C4-2B (cell line): ENCODE data around the gene ZNF316.
"Not testable (repeated sequence)": the region's sequence is repeated elsewhere in the genome, so short reads cannot be mapped to it uniquely, and the experiment has no call there.

ENCODE experiments used
- H3K27ac ChIP-seq: fragments of 450-650 bp; 2 replicates; pipeline ENCODE4 v1.5.1; 2017
- ZFX ChIP-seq: fragments of 450-650 bp; IDR thresholded peaks from 2 replicates; pipeline ENCODE4 v1.6.1; 2017
- TF ChIP-seq, protein P1 (sequence below): fragments of 450-650 bp; conservative IDR thresholded peaks from 2 replicates; pipeline ENCODE4 v1.5.1; 2017; ENCODE audit warnings: mild to moderate bottlenecking

Gene ZNF316

DNA sequence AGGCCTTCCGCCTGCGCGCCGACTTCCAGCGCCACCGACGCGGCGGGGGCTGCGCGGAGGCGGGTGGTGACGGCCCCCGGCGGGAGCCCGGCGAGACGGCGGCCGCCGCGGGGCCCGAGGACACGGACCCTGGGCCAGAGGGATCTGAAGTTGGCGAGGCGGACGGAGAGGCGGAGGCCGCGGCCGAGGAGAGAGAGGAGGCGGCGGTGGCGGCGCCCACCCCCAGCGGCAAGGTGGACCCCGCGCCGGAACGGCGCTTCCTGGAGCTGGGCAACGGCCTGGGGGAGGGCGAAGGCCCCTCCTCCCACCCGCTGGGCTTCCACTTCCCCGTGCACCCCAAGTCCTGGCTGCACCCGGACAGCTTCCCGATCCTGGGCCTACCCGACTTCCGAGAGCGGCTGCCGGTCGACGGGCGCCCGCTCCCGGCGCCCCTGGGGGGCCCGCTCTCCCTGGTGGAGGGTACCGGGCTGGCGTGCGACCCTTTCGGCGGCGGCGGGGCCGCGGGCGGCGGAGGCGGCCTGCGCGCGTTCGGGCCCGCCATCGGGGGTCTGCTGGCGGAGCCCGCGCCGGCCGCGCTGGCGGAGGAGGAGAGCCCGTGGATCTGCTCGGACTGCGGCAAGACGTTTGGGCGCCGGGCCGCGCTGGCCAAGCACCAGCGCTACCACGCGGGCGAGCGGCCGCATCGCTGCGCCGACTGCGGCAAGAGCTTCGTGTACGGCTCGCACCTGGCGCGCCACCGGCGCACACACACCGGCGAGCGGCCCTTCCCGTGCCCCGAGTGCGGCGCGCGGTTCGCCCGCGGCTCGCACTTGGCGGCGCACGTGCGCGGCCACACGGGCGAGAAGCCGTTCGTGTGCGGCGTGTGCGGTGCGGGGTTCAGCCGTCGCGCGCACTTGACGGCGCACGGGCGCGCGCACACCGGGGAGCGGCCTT, 16.2 kb downstream of the ZNF316 start:
- TF ChIP-seq, protein P1, sequence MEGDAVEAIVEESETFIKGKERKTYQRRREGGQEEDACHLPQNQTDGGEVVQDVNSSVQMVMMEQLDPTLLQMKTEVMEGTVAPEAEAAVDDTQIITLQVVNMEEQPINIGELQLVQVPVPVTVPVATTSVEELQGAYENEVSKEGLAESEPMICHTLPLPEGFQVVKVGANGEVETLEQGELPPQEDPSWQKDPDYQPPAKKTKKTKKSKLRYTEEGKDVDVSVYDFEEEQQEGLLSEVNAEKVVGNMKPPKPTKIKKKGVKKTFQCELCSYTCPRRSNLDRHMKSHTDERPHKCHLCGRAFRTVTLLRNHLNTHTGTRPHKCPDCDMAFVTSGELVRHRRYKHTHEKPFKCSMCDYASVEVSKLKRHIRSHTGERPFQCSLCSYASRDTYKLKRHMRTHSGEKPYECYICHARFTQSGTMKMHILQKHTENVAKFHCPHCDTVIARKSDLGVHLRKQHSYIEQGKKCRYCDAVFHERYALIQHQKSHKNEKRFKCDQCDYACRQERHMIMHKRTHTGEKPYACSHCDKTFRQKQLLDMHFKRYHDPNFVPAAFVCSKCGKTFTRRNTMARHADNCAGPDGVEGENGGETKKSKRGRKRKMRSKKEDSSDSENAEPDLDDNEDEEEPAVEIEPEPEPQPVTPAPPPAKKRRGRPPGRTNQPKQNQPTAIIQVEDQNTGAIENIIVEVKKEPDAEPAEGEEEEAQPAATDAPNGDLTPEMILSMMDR: no peak
- TF ChIP-seq ZFX: no peak
- no peak overlapping the region for H3K27ac ChIP-seq

DNA sequence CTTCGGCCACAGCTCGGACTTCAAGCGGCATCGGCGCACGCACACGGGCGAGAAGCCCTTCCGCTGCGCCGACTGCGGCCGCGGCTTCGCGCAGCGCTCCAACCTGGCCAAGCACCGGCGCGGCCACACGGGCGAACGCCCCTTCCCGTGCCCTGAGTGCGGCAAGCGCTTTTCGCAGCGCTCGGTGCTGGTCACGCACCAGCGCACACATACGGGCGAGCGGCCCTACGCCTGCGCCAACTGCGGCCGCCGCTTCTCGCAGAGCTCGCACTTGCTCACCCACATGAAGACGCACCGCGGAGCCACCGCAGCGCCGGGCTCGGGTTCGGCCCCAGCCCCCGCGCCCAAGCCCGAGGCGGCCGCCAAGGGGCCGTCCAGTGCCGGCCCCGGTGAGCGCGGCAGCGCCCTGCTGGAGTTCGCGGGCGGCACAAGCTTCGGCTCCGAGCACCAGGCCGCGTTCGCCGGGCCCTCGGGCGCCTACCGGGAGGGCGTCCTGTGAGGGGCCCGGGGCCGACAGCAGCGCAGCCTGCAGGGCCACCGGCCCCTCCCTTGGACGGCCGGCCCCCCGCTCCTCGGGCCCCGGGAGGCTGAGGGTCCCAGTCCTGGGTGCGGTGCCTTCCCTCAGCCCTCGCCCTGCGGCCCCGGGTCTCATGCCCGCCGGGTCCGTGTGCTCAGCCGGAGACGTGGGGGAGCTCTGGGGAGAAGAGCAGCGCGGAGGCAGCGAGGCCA, 17.2 kb downstream of the ZNF316 start:
- no peak for TF ChIP-seq ZFX
- TF ChIP-seq, protein P1: no peak
- H3K27ac ChIP-seq: no peak overlapping the region

DNA sequence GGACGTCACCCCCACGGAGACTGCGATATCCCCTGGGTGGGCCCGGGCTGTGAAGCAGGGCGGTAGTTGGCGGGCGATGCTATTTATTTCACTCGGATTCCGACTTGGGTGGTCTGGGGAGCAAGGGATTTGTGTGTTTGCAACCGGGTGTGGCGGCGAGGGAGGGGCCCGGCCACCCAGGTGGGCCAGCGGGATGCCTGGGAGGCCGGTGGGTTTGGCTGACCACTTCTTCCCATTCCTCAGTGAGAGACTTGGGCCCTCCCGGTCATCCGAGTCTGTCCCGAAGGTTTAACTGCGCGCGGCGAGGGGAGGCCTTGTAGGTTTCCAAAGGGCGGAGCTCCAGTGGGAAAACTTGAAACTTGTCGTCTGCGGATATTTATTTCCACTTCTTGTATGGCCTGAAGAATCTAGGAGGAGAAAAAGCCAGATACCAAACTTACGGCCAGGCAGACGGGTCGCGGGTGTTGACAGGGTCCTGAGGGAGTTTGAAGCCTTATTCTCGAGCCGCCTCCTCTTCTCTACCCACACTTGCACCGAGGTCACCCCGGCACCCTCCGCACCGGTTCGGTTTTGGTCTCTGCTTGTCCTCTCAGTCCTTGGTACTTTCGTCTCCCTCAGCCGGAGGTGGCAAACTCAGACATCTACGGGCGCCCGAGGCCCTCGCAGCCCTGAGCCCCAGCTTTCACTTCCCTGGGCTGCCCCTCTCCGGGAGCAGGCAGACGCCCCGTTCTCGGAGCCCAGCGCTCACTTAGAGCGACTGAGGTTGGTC, 17.9 kb downstream of the ZNF316 start:
- TF ChIP-seq, protein P1: no peak
- TF ChIP-seq ZFX: no peak
- H3K27ac ChIP-seq: no peak overlapping the region

DNA sequence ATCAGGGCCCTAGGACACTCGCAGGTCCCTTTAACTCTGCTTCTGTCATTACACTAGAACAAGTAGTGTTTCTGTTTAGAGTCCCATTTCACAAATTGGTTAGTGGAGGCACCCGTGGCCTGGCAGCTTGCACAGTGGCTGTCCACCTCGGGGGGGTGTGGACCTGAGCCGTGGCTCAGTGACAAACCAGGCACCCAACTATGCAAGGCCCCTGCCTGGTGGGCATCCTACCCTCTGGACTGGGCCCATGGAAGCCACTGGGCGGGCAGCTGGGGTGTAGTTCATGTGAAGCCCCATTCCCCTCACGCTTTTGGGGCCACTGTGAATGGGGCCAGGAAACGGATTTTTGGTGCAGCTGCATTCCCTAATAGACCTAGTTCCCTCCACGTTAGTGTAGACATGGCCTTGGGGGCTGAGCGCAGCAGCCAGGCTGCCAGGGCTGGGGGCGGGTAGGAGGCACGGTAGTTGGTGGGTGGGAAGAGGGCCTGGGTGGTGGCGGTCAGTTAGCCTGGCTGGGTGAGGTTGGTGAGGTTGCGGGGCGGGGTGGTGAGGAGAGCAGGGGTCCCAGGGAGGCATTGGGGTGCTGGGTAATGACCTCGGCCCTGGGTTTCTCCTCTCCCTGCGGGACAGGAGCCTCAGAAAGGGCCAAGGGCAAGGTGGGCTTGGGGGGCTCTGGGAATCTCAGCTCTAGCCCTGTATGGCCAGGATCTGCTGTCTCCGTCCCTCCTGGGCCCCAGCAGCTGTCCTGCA, 18.7 kb downstream of the ZNF316 start:
- no peak for TF ChIP-seq ZFX
- TF ChIP-seq, protein P1: no peak
- H3K27ac ChIP-seq: no peak overlapping the region

DNA sequence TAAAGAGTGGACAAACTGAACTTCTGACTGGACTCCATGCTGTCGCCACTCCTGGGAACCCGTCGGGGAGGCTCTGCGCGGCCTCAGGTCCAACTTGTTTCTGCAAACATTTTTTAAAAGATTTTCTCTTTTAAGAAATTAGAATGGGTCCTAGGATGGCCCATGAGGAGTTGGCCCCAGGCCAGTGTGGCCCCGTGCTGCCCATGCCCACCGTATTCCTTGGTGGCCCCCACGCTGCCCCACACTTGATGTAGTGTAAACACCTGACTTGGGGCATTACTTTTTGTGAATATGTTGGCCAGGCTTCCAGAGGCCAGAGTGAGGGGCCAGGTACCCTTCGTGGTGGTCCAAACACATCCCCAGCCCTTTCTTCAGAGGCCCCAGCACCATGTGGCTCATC, 19.3 kb downstream of the ZNF316 start:
- no peak overlapping the region for H3K27ac ChIP-seq
- TF ChIP-seq, protein P1: no peak
- no peak for TF ChIP-seq ZFX

DNA sequence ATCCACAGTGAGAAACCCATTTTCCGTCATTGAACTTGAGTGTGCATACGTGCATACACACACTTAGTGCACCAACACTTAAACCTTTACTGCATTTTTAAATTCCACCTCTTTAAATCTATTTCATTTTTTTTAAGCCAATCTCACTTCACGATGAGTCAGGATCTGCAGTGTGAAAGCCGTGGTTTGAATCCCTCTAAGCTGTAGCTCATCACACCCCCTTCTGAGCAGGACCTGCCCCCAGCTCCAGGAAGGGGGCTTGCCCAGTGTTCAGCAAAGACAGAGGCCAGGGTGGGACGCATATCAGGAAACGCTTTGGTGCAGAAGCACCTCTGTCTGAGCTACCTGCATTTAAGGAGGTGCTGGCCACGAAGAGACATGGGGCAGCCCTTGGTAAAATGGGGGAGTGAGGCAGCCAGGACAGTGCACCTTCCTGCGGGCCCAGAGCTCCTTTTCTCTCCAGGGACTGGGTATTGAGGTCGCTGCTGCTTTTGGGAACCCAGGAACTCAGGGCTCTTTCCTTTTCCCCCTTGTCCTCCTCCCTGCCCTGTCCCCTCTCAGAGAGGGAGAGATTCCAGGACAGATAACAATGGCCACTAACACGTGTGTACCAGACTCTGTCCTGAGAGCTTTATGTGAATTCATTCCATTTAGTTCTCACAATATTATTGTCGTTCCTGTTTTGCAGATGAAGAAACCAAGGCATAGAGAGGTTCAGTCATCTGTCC, 21.7 kb downstream of the ZNF316 start:
- TF ChIP-seq, protein P1: no peak
- TF ChIP-seq ZFX: no peak
- no peak overlapping the region for H3K27ac ChIP-seq

DNA sequence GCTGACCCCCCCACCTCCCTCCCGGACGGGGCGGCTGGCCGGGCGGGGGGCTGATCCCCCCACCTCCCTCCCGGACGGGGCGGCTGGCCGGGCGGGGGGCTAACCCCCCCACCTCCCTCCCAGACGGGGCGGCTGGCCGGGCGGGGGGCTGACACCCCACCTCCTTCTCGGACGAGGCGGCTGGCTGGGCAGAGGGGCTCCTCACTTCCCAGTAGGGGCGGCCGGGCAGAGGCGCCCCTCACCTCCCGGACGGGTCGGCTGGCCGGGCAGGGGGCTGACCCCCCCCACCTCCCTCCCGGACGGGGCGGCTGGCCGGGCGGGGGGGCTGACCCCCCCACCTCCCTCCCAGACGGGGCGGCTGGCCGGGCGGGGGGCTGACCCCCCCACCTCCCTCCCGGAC, 33.7 kb downstream of the ZNF316 start:
- H3K27ac ChIP-seq: not testable (repeated sequence)
